Retinal pigment epithelial cell (primary cell): ENCODE measurements around the gene TTLL10.

Source experiments
- DNase-seq: peaks from one replicate; pipeline ENCODE4 v3.0.0-alpha.2; 2010; ENCODE audit warnings: low read depth
- H3K4me3 ChIP-seq: 2 replicates; pipeline ENCODE4 v1.5.1; 2011; ENCODE audit warnings: mild to moderate bottlenecking, low read length, control low read depth, moderate library complexity
- TF ChIP-seq, protein P1 (sequence below): conservative IDR thresholded peaks from 2 replicates; pipeline ENCODE4 v1.5.1; 2011; ENCODE audit warnings: low read depth, low read length, control low read depth, inconsistent platforms

TTLL10 gene

DNA sequence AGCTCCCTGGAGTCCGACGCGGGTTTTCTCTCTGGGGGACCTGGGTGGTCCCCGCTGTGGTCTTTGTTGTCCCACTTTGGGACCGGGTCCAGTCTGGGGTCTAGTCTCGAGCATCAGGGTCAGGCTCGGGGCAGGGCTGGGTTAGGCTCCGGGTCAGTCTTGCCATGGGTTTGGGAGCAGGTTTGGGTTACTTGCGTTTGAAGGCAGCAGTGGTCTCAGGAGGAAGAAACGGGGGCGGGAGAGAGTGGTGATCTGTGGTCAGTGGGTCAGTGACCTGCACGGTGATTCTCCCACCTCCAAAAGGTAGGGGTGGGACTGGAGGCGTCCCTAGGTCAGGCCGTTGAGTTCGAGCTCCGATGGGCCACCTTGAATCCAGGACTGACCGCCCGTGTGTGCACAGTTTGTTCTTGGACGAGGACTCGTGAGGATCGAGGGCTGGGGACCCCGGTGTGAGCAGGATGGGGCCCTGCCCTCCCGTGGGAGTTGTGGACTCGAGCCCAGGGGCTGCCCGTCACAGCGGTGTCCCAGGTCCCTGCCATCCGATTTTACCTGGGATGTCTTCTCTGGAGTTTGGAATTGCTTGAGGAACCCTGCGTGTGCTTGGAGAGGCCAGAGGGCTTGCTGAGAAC, 60.6 kb downstream of the TTLL10 start:
- no peak for DNase-seq
- TF ChIP-seq, protein P1, sequence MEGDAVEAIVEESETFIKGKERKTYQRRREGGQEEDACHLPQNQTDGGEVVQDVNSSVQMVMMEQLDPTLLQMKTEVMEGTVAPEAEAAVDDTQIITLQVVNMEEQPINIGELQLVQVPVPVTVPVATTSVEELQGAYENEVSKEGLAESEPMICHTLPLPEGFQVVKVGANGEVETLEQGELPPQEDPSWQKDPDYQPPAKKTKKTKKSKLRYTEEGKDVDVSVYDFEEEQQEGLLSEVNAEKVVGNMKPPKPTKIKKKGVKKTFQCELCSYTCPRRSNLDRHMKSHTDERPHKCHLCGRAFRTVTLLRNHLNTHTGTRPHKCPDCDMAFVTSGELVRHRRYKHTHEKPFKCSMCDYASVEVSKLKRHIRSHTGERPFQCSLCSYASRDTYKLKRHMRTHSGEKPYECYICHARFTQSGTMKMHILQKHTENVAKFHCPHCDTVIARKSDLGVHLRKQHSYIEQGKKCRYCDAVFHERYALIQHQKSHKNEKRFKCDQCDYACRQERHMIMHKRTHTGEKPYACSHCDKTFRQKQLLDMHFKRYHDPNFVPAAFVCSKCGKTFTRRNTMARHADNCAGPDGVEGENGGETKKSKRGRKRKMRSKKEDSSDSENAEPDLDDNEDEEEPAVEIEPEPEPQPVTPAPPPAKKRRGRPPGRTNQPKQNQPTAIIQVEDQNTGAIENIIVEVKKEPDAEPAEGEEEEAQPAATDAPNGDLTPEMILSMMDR, result no peak
- H3K4me3 ChIP-seq, result no peak overlapping the region

DNA sequence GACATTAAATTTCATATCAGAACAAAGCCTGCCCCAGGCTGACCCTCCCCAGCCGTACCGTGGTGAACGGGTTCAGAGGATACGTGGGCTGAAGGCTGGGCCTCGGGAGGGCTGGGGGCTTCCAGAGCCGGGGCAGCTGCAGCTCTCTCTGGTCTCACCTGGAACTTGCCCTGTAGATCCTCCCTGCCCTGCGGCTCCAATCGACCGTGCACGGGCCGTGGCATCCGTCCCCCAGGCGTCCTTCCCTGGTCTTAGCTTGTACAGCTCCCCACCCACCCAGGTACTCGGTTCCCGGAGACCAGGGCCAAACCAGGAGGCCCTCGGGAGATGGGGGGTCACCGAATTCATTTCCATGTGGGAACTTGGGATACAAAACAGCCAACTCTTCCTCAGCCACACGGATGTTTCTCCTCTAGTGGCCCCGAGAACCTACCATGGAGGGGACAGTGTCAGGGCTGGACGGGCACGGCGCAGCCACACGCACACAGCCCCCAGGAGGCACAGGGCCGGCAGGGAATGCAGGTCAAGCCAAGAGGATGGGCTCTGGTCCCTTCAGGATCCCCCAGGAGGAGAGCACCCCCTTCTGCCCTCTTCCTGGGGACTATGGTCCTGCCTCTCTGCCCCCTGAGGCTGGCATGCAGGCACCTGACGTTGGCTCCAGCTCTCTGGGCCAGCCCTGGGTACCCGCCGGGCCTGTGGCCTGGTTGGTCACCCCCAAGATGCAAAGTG, 61.5 kb downstream of the TTLL10 start:
- TF ChIP-seq, protein P1, result no peak
- DNase-seq, result no peak
- no peak overlapping the region for H3K4me3 ChIP-seq

DNA sequence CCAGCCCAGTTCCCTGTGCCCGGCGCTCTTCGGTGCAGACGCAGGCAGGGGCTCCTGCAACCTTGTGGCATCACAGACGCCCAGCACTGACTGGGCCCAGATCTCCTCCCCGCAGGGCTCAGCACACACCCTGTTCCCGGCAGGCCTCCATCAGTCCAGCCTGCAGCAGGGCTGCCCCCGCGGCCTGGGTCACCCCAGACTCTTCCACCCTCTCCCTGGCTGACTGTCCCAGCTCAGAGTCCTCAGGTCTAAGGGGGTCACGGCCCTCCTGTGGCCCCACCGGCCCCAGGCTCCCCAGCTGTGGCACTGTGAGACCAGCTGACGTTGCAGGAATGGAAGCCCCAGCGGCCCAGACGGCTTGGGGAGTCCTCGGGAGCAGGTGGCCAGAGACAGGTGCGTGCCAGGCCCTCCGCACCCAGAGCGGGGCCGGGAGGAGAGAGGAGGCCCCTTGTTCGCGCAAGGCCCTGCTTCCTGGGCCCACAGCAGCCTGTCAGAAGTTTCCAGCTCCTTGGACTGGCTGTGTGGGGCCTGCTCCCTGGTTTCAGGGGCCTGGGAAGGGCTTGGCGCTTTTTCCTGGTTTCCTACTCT, 62.6 kb downstream of the TTLL10 start:
- TF ChIP-seq, protein P1, result no peak
- no peak for DNase-seq
- no peak overlapping the region for H3K4me3 ChIP-seq

DNA sequence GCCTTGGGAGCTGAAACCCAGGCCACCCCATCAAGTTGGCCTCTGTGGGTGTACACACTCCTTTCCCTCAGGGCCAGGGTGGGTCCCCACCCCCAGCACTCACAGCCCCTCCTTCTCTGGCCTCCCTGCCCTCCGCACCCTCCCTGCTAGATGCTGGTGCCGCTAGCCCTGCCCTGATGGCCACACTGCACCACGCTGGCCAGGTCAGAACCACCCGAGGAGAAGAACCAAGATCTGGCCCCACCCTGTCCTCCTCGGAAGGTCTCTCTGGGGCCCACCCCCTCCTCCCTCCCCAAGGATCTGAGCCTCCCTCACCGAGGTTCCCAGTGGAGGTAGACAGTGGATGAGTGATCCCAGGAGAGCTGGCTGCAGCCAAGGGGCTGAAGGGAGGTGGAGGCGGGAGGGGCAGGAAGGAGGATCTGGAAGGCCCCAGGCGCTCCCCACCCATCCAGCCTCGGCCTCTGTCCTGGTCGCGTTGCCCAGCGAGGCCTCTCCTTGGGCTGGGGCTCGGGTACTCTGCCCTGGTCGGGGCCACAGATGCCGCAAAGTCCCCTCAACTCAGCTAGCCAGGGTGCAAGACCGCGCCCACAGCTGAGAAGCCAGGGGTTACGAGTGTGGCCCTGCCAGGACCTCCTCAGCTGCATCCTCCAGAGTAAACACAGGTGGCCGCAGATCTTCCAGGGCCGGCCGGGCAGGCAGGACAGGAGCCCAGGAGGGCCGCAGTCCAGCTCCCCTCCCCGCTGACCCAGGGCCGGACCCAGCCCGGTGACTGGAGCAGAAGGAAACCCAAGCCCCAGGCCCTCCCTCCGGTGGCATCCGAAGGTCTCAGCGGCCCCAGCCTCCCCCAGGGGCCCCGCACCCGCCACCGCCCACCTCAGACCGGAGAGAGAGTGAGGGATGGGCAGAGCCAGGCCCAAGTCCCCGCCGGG, 63.5 kb downstream of the TTLL10 start:
- DNase-seq, result no peak
- no peak overlapping the region for H3K4me3 ChIP-seq
- TF ChIP-seq, protein P1, result no peak

DNA sequence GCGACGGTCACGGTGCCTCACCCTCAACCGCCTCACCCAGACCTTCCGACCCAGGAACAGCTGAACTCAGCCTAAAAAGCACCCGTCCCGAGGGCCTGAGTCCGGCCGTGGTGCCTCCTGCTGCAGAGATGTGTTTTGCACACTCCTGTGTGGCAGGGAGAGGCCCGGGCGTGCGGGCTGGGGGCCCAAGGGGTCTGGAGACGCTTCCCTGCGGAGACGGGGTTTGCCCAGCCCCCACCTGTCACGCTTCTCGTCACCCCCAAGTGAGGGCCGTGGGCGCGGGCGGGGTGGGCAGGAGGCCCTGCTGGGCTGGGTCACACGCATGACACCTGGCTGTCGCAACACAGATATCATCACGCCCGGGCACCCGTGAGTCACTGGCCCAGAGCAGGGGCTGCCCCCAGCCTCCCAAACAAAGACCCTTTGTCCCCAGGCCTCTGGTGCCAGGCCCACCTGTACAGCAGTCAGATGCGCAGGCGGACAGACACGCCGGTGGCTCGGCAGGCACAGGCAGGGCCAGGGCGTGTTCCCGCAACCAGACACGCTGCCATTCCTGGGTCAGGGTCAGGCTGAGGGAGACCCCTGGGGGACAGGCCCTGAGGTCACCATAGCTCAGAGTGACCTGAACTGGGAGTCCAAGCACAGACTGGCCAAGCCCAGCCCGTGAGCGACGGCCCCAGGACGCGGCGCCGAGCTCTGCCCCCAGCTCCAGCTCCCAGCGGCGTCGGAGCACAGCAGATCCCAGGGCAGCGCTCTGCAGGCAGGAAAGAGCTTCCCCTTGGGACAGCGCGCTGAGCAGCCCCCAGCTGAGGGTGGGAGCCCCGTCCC, 64.4 kb downstream of the TTLL10 start:
- no peak overlapping the region for H3K4me3 ChIP-seq
- TF ChIP-seq, protein P1, result no peak
- DNase-seq, result no peak

DNA sequence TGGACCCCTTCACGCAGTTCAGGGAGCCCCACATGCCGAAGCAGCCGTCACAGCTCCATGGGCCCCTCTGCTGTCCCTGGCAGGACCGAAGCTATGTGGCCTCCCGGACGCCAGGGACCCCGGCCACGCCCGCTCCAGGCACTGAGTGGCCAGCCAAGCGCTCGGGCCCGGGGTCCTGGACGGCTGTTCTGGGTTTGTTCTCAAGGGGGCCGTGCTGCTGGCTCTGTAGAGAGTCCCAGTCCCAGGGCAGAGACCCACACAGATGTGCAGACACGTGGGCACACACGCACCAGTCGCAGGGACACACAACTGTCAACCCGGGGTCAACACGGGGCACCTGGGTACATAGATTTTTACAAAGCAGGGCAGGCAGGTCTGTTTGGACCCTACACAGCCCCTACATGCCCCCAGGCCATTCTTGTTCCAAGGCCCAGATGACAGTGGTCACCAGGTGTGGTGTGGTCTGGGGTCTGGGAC, 65.1 kb downstream of the TTLL10 start:
- H3K4me3 ChIP-seq, result no peak overlapping the region
- TF ChIP-seq, protein P1, result no peak
- no peak for DNase-seq
